GM12878 (cell line): ENCODE data around the gene STXBP3. TPM values are rescaled to one million over a fixed set of nuclear protein-coding genes. Genes with fewer than 3 reads are reported as not detected.

ENCODE experiments used
- ATAC-seq: fragments of 200-7000 bp; cut with Tn5 transposase; 3 replicates; pipeline ENCODE4 v1.9.1; 2020; ENCODE audit warnings: mild to moderate bottlenecking, moderate library complexity
- BruUV-seq: library from RNA; stranded (reverse); fragments of 400-500 nt; replicated peaks from 2 replicates; lab custom pipeline; 2021; lab: Mats Ljungman, UMichigan
- CTCF ChIA-PET: fragments of 300-600 bp; sonication (Branson Sonifier 250); formaldehyde crosslinking; extraction: SDS; loops from one replicate; lab custom pipeline; 2021; ENCODE audit warnings: inconsistent platforms; lab: Yijun Ruan, JAX
- POLR2A ChIA-PET: fragments of 350-600 bp; formaldehyde crosslinking; extraction: SDS; loops from one replicate; lab custom pipeline; 2021; ENCODE audit warnings: inconsistent platforms; lab: Charles Lee
- RAD21 ChIA-PET: fragments of 300-600 bp; sonication (Branson Sonifier 250); formaldehyde crosslinking; loops from one replicate; lab custom pipeline; 2023; ENCODE audit warnings: antibody characterized with exemption; ENCODE audit not compliant: unreplicated experiment; lab: Charles Lee
- SMC1A ChIA-PET: fragments of 300-600 bp; sonication (Branson Sonifier 250); formaldehyde crosslinking; loops from one replicate; lab custom pipeline; 2023; ENCODE audit not compliant: unreplicated experiment, uncharacterized antibody; lab: Charles Lee
- DNase-seq: peaks from one replicate; pipeline ENCODE4 v3.0.0-alpha.2; 2011; ENCODE audit warnings: low read depth, low spot score
- FAIRE-seq: peaks from 3 replicates; lab custom pipeline; 2011; peaks lifted over from hg19 to GRCh38; lab: Jason Lieb, UNC
- H2AFZ ChIP-seq: 2 replicates; pipeline ENCODE4 v1.6.0; 2011; ENCODE audit warnings: low read depth, low read length, control low read depth; ENCODE audit not compliant: control insufficient read depth
- H3K27ac ChIP-seq: 2 replicates; pipeline ENCODE4 v1.5.1; 2011; ENCODE audit warnings: control low read depth; ENCODE audit not compliant: control insufficient read depth, insufficient read depth
- H3K27me3 ChIP-seq, 2 experiments: replicated peaks in 1 of 2; 2 replicates each; pipeline versions ENCODE4 v1.6.0 to v1.6.1; 2011; ENCODE audit warnings: low read length in 1 of 2; ENCODE audit not compliant: control insufficient read depth in 2 of 2, insufficient read depth in 2 of 2
- H3K36me3 ChIP-seq, 2 experiments: 2 replicates each; pipeline ENCODE4 v1.5.1; 2011; ENCODE audit warnings: low read length in 1 of 2; ENCODE audit not compliant: control insufficient read depth in 2 of 2, insufficient read depth in 2 of 2
- H3K4me1 ChIP-seq: 2 replicates; pipeline ENCODE4 v1.6.1; 2011; ENCODE audit warnings: mild to moderate bottlenecking, low read length, moderate library complexity, mixed read lengths; ENCODE audit not compliant: control insufficient read depth, insufficient read depth
- H3K4me2 ChIP-seq: 2 replicates; pipeline ENCODE4 v1.6.0; 2011; ENCODE audit warnings: control low read depth; ENCODE audit not compliant: control insufficient read depth, insufficient read depth
- H3K4me3 ChIP-seq: fragments of 200-600 bp; sonication (generic); 2 replicates; pipeline ENCODE4 v1.5.1; 2016
- H3K79me2 ChIP-seq: 2 replicates; pipeline ENCODE4 v1.6.0; 2011; ENCODE audit warnings: low read length; ENCODE audit not compliant: control insufficient read depth, insufficient read depth
- H3K9ac ChIP-seq: 2 replicates; pipeline ENCODE4 v1.8.0; 2011; ENCODE audit warnings: low read length, control low read depth, mixed read lengths; ENCODE audit not compliant: control insufficient read depth, insufficient read depth
- H3K9me3 ChIP-seq: replicated peaks from 3 replicates; pipeline ENCODE4 v1.5.1; 2011; ENCODE audit warnings: mild to moderate bottlenecking, low read length; ENCODE audit not compliant: control insufficient read depth, insufficient read depth
- H4K20me1 ChIP-seq: 2 replicates; pipeline ENCODE4 v1.6.0; 2011; ENCODE audit not compliant: control insufficient read depth, insufficient read depth
- ASH2L ChIP-seq: fragments of 300-600, 200-600 bp; sonication (generic); IDR thresholded peaks from 2 replicates; pipeline ENCODE4 v1.6.1; 2017; ENCODE audit warnings: low read depth, mild to moderate bottlenecking, borderline replicate concordance
- CEBPB ChIP-seq, 2 experiments: fragments of 150-350 bp in 1 of 2; IDR thresholded peaks; 2 replicates each; pipeline ENCODE4 v1.6.1; 2012 to 2014; ENCODE audit warnings: low read depth in 2 of 2, low read length in 2 of 2, borderline replicate concordance in 1 of 2, inconsistent platforms in 1 of 2
- HCFC1 ChIP-seq: fragments of 150-350 bp; IDR thresholded peaks from 2 replicates; pipeline ENCODE4 v1.6.1; 2014; ENCODE audit warnings: low read length
- IRF4 ChIP-seq: IDR thresholded peaks from 2 replicates; pipeline ENCODE4 v1.6.1; 2011; ENCODE audit warnings: low read depth, low read length
- KAT2A ChIP-seq: conservative IDR thresholded peaks from 2 replicates; pipeline ENCODE4 v1.6.1; 2011; ENCODE audit warnings: low read depth, low read length; ENCODE audit not compliant: control insufficient read depth
- MTA3 ChIP-seq: IDR thresholded peaks from 2 replicates; pipeline ENCODE4 v1.6.1; 2012; ENCODE audit warnings: low read length, inconsistent platforms, borderline replicate concordance
- NKRF ChIP-seq: fragments of 450-650 bp; conservative IDR thresholded peaks from 2 replicates; pipeline ENCODE4 v1.6.1; 2017; ENCODE audit warnings: mild to moderate bottlenecking, moderate library complexity
- PML ChIP-seq: IDR thresholded peaks from 2 replicates; pipeline ENCODE4 v1.6.1; 2012; ENCODE audit warnings: low read length, inconsistent platforms
- SMAD5 ChIP-seq: IDR thresholded peaks from 2 replicates; pipeline ENCODE4 v1.6.1; 2016; ENCODE audit warnings: antibody characterized with exemption, low read depth
- STAT3 ChIP-seq: IDR thresholded peaks from 2 replicates; pipeline ENCODE4 v1.6.1; 2011; ENCODE audit warnings: low read depth, low read length, improper control_type of control experiment
- TCF3 ChIP-seq: IDR thresholded peaks from 2 replicates; pipeline ENCODE4 v1.6.1; 2012; ENCODE audit warnings: low read depth, mild to moderate bottlenecking, low read length, borderline replicate concordance; ENCODE audit not compliant: insufficient read depth
- ZSCAN29 ChIP-seq: fragments of 450-650 bp; IDR thresholded peaks from 2 replicates; pipeline ENCODE4 v1.6.1; 2017; ENCODE audit warnings: mild to moderate bottlenecking, moderate library complexity
- WGBS: methylation state at CpG from one replicate; pipeline ENCODE4 v1.1.6; 2016; ENCODE audit warnings: low lambda C conversion rate; ENCODE audit not compliant: insufficient replicate concordance, insufficient coverage; ENCODE audit errors: missing lambda C conversion rate; 5-methylcytosine and 5-hydroxymethylcytosine counted together
- in situ Hi-C: fragments of 300-500 bp; cut with MboI; formaldehyde crosslinking; loops from 9 replicates; pipeline ENCODE4 v1.14.3; 2018; ENCODE audit warnings: mixed read lengths
- intact Hi-C: fragments of 100-400 bp; cut with micrococcal nuclease; formaldehyde crosslinking; loops from one replicate; pipeline ENCODE4 v1.14.2; 2022; ENCODE audit not compliant: unreplicated experiment
- polyA plus RNA-seq, 11 experiments: library from polyadenylated mRNA; depleted of rRNA in 4 of 11; unstranded in 6 of 11; stranded (reverse) in 5 of 11; fragments of >200 nt; fragmentation: Nextera tagmentation in 4 of 11; fragmentation: Illumina TruSeq in 1 of 11; extraction: Ambion mirVana in 4 of 11; extraction: Trizol in 1 of 11; gene quantifications; 1 replicate in 1 of 11; 2 replicates in 10 of 11; pipeline versions ENCODE4 v1.2.1 to v1.2.3, GENCODE V29; 2011 to 2016; ENCODE audit warnings: inconsistent platforms in 2 of 11, missing spikeins in 2 of 11, low read depth in 1 of 11
- total RNA-seq, 4 experiments: library from RNA; depleted of rRNA in 3 of 4; stranded (reverse); fragments of >200 nt in 3 of 4; fragmentation: Illumina TruSeq in 1 of 4; extraction: Trizol in 1 of 4; gene quantifications; 2 replicates each; pipeline versions ENCODE4 v1.2.1 to v1.2.3, GENCODE V29; 2013 to 2021
- TF ChIP-seq, protein P1 (sequence below): fragments of 450-650 bp; IDR thresholded peaks from 2 replicates; pipeline ENCODE4 v1.6.1; 2016; ENCODE audit warnings: mild to moderate bottlenecking

Gene STXBP3
- total and polyA plus RNA-seq, 10 of the 15 experiments (the other 5 are each of a cell fraction or from before 2014, with no cell fraction given): 19.6 to 35.1 (median 27.3) TPM

DNA sequence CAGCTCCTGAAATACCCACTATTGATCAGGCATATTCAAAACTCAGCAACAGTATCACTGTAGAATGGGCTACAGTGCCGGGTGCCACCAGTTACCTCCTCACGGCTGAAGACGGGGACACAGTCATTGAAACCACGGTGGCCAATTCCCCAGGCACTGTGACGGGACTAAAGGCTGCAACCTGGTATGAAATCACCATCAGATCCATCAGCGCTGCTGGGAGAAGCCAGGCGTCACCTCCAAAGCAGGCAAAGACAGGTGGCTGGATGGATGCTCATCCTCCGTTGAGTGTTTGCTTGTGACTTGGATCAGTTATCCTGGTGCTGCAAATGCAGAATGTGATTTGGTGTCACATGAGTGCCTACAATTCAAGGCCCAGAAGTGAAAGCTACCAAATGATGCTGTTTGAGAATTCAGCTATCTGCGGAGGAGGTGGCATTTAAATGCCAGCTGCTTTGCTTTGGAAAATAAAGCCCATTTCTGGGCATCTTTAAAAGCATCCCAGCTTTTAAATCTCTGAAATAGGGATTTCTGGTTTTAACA is 28.6 kb upstream of the STXBP3 start:
- ChIA-PET SMC1A (no interaction called here), CTCF (interaction anchor here (0.6 to 1.2 kb wide), 2 partner anchors 8 to 56 kb away, joined by 3 to 4 read pairs; no protein-coding TSS in a partner anchor), RAD21 (no interaction called here), POLR2A (interaction anchor here (1.1 kb wide), 1 partner anchor 25 kb away, joined by 3 read pairs; no protein-coding TSS in a partner anchor)
- Histone ChIP-seq H2AFZ (no peak overlapping the region), H3K9ac (no peak overlapping the region), H4K20me1 (no peaks in the 10 kb centered on the region), H3K79me2 (no peaks in the 10 kb centered on the region), H3K27ac (no peak overlapping the region), H3K9me3 (no peaks in the 10 kb centered on the region), H3K4me3 (no peak overlapping the region), H3K27me3 (peaks cover 0 to 2% of the 10 kb centered on the region in 2 experiments; a peak in 2 of 4 replicates), H3K4me1 (no peaks in the 10 kb centered on the region), H3K4me2 (no peak overlapping the region), H3K36me3 (no peaks in the 10 kb centered on the region)
- WGBS: 61% methylated on average over 9 of the region's 9 CpGs
- intact Hi-C loops (no loop called here), in situ Hi-C loops (no loop called here)
- no peak for FAIRE-seq
- no peak for ATAC-seq
- DNase-seq: no peak
- no TSS peak for BruUV-seq
- TF ChIP-seq KAT2A (no peak), ZSCAN29 (no peak), HCFC1 (no peak), SMAD5 (no peak)

GRCh38 chr1:108718927-108719655 is 27.4 kb upstream of the STXBP3 start:
- Histone ChIP-seq H3K79me2 (no peaks in the 10 kb centered on the region), H3K36me3 (no peaks in the 10 kb centered on the region), H4K20me1 (no peaks in the 10 kb centered on the region), H3K4me2 (no peak overlapping the region), H2AFZ (no peak overlapping the region), H3K4me1 (no peaks in the 10 kb centered on the region), H3K27ac (no peak overlapping the region), H3K4me3 (no peak overlapping the region), H3K27me3 (peaks cover 0 to 2% of the 10 kb centered on the region in 2 experiments; a peak in 2 of 4 replicates), H3K9ac (no peak overlapping the region), H3K9me3 (no peaks in the 10 kb centered on the region)
- ChIA-PET POLR2A (no interaction called here), CTCF (interaction anchor here (1.1 to 1.4 kb wide), 2 partner anchors 10 to 207 kb away, joined by 3 to 5 read pairs; no protein-coding TSS in a partner anchor), RAD21 (no interaction called here), SMC1A (no interaction called here)
- ATAC-seq: no peak
- DNase-seq: no peak
- WGBS: 61% methylated on average over 6 of the region's 6 CpGs
- no TSS peak for BruUV-seq
- in situ Hi-C loops: no loop called here
- no peak for FAIRE-seq
- intact Hi-C loops: no loop called here
- no peak for TF ChIP-seq SMAD5
- TF ChIP-seq TCF3: no peak
- no peak for TF ChIP-seq NKRF
- no peak for TF ChIP-seq ASH2L
- no peak for TF ChIP-seq IRF4
- TF ChIP-seq, protein P1, sequence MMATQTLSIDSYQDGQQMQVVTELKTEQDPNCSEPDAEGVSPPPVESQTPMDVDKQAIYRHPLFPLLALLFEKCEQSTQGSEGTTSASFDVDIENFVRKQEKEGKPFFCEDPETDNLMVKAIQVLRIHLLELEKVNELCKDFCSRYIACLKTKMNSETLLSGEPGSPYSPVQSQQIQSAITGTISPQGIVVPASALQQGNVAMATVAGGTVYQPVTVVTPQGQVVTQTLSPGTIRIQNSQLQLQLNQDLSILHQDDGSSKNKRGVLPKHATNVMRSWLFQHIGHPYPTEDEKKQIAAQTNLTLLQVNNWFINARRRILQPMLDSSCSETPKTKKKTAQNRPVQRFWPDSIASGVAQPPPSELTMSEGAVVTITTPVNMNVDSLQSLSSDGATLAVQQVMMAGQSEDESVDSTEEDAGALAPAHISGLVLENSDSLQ: no peak
- no peak for TF ChIP-seq STAT3
- TF ChIP-seq CEBPB (IDR thresholded peaks at IDR 0.05; ENCODE audit: borderline replicate concordance in 1 of 2, low read depth in 2 of 2, low read length in 2 of 2): no peak
- TF ChIP-seq PML: no peak
- TF ChIP-seq MTA3: no peak
